Right ventricle myocardium inferior (tissue), 1 donor: ENCODE measurements around the gene XRN2. TPM values are rescaled to one million over a fixed set of nuclear protein-coding genes. Genes with fewer than 3 reads are reported as not detected.
"Not testable (repeated sequence)": the region's sequence is repeated elsewhere in the genome, so short reads cannot be mapped to it uniquely, and the experiment has no call there.

Source experiments
- ATAC-seq: fragments of 200-7000 bp; cut with Tn5 transposase; one replicate; pipeline ENCODE4 v1.9.1; 2020; ENCODE audit warnings: mild to moderate bottlenecking, moderate library complexity
- DNase-seq: peaks from one replicate; pipeline ENCODE4 v3.0.0; 2021; ENCODE audit errors: missing footprints
- intact Hi-C: fragments of 100-400 bp; cut with DNase I; formaldehyde crosslinking; loops from one replicate; pipeline ENCODE4 v1.11.0; 2022
- total RNA-seq: library from RNA; stranded (reverse); fragmentation: NEBNext Ultra II Directional; extraction: Animal tissue kit (Norgen Biotek cat#: 25700); gene quantifications from one replicate; pipeline ENCODE4 v1.2.1, GENCODE V29; 2021
- donor health status: DM: no; HTN: yes; CAD: no; lungs with severe emphysema.

Gene XRN2
- total RNA-seq, 1 donor from 2014 or later: 30.9 TPM

DNA sequence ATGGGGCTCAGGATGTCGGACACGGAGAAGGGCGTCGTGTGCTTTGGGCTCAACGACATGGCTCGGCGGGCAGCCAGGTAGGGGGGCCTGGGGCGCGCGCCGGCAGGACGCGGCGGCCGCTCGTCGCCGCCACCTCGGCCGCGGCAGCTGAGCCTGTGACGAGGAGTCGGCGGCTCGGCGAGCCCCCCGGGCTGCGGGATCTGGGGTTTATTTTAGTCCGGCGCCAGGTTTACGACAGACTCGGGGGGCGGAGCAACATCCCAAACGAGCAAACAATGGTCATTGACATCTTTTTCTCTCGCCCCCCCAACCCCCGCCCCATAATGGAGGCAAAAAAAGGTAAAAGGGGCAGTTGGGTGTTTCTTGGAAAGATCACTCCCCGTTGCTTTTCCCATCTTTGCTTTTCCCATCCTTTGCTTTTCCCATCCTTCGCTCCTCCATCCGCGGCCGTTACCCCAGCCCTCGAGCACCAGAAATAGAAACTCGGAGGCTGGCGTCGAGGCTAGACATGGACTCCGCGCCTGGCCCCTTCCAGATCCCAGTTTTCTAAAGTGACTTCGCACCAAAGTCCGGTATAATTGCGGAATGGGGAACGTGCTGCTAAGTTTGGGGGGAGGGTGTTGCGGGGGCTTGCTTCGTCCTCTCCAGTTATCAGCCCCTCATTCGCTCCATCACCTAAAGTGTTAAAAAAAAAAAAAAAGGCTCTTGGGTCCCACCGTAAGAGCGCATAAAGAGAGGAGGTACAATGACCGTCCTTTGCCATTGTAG, 94.4 kb downstream of the XRN2 start, which contains the start of gene NKX2-4:
Gene NKX2-4, minus strand, starts transcription at position 186 of the 768 bp plus-strand sequence. Its CDS starts 127 bp downstream, at position 59.
- ATAC-seq (no peak), DNase-seq (no peak)
- intact Hi-C loops: no loop called here

DNA sequence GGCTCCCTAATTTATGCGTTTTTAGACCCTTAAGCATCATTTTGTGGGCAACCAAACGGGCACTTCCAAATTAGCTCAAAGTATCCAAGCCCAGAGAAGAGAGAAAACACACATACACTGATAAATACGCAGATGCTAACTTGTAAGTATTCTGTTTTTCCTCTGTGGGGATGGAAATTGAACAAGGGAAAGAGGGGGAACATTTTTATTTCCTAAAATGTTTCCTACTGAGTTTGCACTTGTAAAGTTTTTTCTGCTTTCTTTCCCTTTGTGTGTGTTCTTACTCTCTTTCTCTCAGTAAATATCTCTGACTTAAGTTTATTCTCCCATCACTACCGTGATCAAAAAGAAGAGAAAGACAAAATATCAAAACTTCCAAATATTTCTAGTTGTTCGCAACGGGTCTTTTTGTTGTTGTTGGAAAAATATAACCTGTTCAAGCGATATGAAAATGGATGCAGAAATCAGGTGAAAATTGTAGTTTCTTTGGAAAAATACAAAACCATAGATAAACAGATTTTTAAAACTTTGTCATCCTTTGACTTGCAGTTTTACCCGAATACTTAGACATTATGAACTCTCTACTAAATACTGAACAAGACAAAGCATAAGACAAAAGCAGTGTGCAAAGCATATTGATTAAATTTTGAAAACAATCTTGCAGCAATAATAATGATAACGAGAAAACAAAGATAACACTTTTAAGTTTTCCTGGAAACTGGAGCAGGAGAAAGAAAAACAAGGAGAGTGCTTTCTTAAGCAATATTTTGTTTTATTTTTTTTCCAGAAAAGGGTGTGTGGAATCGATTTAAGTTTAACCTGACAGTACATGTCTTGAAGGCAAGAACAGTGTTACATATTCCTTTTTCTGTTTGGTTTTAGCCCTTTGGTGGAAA, 95.2 kb downstream of the XRN2 start:
- no peak for DNase-seq
- intact Hi-C loops: no loop called here
- no peak for ATAC-seq

DNA sequence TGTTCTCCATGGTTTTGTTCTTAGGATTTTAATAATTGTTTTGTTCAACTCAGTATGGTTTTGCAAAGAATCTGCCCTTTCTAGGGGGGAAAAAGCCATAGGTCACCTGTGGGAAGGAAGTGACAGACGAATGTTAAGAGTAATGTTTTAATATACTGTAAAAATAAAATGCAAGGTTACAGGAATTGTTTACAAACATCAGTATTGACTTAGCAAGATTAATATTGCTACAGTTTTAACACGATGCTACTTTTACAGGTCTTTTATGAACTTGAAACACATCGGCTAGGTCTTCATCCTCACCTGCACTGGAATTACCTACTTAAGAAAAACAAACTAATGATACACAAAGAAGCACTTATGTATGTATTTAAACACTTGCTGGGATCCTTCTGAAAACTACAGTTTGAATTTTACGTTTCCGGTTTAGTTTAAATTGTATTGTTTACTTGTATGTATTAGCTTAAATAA, 95.9 kb downstream of the XRN2 start:
- intact Hi-C loops: no loop called here
- DNase-seq (no peak), ATAC-seq (no peak)

DNA sequence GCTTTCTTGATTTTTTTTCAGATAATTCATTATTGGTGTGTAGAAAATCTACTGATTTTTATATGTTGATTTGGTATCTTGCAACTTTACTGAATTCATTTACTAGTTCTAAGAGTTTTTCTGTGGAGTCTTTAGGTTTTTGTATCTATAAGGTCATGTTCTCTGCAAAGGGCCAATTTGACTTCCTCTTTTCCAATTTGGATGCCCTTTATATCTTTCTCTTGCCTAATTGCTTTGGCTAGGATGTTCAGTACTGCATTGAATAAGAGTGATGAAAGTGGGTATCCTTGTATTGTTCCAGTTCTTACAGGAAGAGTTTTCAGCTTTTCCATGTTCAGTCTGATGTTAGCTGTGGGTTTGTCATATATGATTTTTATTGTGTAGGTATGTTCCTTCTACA, 108.6 kb downstream of the XRN2 start:
- no peak for DNase-seq
- intact Hi-C loops: no loop called here
- no peak for ATAC-seq

DNA sequence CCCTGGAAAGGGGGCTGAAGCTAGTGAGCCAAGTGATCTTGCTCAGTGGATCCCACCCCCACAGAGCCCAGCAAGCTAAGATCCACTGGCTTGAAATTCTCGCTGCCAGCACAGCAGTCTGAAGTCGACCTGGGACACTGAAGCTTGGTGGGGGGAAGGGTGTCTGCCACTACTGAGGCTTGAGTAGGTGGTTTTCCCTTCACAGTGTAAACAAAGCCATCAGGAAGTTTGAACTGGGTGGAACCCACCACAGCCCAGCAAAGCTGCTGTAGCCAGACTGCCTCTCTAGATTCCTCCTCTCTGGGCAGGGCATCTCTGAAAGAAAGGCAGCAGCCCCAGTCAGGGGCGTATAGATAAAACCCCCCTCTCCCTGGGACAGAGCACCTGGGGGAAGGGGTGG, 110.9 kb downstream of the XRN2 start:
- DNase-seq, ATAC-seq, intact Hi-C loops: not testable (repeated sequence)

DNA sequence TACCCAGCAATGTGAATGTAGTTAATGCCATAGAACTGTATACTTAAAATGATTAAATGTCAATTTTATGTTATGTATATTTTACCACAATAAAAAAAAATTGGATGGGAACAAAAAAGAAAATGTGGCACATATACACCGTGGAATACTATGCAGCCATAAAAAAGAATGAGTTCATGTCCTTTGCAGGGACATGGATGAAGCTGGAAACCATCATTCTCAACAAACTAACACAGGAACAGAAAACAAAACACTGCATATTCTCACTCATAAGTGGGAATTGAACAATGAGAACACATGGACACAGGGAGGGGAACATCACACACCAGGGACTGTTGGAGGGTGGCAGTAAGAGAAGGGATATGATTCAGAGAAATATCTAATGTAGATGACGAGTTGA, 116.0 kb downstream of the XRN2 start:
- intact Hi-C loops: not testable (repeated sequence)

DNA sequence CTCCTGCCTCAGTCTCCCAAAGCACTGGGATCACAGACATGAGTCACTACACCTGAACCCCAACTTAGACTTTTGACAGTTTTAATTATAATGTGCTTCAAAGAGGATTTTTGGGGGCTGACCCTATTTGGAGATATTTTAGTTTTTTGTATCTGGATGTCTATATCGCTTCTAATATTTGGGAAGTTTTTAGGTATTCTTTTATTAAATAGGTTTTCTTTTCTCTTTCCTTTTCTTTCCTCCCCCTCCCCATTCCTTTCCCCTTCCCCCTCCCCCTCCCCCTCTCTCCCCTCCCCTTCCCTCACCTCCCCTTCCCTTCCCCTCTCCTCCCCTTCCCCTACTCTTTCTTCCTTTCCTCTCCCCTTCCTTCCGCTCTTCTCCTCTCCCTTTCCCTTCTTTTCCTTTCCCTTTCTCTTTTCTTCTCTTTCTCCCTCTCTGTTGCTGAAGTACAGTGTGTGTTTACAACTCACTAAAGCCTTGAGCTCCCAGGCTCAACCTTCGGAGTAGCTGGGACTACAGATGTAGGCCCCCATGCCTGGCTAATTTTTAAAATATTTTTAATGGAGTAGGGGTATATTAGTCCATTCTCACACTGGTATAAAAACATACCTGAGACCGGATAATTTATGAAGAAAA, 118.6 kb downstream of the XRN2 start:
- DNase-seq (no peak), ATAC-seq (no peak)
- intact Hi-C loops: no loop called here

More for the DNA sequence above, 116.0 kb downstream of the XRN2 start:
- not testable (repeated sequence) for DNase-seq, ATAC-seq

DNA sequence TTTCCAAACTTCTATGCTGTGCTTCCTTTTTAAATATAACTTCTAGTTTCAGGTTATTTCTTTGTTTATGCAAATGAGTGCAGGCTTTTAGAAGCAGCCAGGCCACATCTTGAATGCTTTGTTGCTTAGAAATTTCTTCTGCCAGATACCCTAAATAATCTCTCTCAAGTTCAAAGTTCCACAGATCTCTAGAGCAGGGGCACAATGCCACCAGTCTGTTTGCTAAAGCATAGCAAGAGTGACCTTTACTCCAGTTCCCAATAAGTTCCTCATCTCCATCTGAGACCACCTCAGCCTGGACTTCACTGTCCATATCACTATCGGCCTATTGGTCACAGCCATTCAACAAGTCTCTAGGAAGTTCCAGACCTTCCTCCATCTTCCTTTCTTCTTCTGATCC, 120.6 kb downstream of the XRN2 start:
- DNase-seq, intact Hi-C loops, ATAC-seq: not testable (repeated sequence)

DNA sequence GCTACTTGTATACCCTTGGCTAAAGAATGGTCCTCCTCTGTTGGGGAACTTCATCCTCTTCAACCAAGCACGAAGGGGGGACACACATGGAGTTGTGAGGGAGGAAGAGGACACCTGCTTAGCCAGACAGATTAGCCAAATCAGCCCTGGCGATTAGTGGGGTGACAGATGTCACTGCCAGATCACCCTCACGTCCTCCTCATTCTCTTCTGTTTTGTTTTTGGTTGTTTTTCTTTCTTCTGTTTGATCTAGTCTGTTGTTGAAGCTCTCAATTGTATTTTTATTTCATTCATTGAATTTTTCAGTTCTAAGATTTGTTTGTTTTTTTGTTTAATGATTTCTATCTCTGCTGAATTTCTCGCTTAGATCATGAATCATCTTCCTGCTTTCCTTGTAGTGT, 121.7 kb downstream of the XRN2 start:
- ATAC-seq: no peak
- no peak for DNase-seq
- intact Hi-C loops: no loop called here

DNA sequence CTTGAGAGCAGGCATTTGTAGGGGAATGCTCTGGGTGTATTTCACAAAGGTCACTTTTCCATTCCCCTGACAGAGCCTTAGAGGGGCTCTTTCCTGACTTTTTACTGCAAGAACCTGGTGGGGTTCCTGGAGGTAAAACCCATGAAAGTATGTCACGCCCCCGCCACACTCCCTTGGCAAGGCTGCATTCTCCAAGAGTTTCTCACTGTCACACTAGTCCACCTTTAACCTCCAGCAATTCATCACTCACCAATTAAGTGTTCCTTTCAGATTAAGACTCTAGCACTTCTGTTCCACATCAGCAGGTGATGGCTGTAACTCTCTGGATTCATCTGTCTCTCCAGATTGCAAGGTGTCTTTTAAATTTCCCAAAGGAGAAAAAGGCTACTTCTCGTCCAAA, 126.9 kb downstream of the XRN2 start:
- intact Hi-C loops: no loop called here
- no peak for ATAC-seq
- DNase-seq: no peak

DNA sequence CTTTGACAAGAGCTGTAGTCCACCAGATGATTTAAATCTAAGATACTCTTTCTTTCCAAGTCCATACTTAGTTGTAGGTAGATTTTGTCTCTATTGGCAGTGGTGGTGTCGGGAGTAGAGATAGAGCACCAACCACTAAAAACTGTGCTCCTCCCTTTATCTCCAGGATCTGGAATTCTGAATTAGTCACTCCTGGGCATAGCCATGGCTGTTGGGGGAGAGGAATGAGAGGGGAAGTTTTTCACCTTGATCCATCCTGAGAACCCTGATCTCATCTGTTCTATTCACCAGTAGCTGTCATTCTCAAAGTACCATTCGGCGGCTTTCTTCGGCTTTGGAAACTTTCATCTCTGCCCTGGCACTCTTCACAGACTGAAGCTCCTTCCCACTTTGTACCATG, 129.8 kb downstream of the XRN2 start:
- ATAC-seq (no peak), DNase-seq (no peak)
- intact Hi-C loops: no loop called here

DNA sequence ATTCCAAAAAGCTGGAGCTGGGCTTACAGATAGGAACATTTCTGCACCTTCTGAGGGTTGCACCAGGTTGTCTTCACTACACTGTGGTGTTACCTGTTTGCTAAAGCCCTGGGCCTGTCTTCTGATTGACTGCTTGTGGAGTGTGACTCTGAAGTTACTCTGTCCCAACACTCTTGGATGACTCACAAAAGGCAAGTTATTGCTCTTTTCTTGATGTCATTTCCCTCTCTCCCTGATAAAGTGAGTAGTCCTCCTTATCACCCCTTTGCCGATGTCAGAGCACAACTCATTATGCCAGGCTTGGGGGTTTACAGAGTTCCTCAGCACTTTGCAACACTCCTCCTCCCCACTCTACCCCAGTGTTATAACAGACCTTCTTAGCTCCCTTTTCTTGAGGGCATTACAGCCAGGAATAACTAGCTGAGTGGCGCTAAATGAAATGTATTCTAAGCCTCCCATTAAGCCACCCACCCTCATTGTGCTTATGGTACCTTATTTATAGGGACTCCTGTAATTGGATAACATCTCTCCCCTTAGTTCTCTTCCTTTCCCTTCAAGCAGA, 130.3 kb downstream of the XRN2 start:
- DNase-seq: no peak
- ATAC-seq: no peak
- intact Hi-C loops: no loop called here

DNA sequence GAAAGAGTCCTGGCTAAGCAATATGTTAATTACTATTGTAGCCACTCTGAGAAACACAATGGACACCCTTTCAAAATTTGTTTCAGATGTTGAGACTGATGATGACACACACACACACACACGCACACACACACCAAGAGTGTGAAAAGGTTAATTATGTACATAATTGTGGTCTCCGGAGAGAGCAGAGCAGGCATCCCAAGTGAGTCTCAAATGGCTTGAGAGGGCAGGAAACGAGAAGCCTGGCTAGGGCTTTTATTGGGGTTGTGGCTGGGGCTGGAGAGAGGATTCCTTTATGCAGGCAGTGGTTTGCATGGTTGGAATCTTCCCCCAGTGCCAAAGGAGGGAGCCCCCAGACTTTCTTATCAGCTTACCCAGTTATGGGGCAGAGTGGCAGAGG, 132.4 kb downstream of the XRN2 start:
- ATAC-seq (no peak), DNase-seq (no peak)
- intact Hi-C loops: no loop called here

DNA sequence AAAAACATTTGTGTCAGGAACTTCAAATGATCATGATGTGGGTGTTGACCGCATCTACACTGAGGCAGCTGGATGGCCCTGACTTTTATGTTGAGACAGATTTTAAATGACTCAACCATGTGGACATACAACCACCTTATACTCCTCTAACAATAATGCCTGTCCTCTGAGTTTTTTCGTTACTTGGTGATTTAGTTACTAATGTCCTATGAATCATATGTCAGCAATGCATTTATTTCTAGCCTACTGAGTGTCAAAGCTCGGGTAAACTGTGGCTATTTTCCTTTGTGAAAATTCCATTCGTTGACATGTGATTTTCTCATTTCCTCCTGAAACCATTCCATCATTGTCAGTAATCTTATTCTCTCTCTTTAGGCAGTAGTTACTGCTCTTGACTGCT, 133.1 kb downstream of the XRN2 start:
- DNase-seq: no peak
- intact Hi-C loops: no loop called here
- no peak for ATAC-seq

DNA sequence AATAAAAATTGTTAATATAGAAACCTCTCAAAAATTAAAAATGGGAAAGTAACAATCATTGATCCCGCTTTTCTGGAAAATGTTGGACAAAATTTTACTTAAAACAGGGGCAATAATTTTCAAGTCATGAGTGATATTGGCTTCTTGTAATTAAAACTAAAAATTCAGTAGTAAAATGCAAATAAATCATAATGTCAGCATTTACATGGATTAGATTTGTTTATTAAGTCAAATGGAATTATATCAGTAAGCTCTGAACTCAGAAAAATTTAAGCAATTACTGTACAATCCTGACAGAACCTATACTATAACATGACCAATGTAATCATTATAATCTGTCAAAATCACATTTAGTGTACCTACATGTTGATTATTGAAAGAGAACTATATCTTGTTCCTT, 134.1 kb downstream of the XRN2 start:
- intact Hi-C loops: no loop called here
- DNase-seq (no peak), ATAC-seq (no peak)

DNA sequence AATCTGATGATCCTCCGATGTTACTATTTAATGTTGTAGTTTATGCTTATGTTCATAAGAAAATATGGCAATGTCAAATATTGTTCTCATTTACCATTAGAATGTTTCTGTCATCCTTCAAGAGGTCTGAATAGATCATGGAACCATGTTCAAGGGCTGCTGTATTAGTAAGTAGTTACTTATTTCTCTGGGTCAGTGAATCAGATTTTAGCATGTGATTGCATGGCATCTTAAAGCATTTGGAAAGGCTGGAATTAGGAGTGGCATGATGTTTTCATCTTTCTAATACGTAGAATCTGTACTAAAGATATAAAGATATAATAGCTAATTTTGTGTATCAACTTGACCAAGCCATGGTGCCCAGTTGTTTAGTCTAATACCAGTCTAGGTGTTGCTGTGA, 134.7 kb downstream of the XRN2 start:
- intact Hi-C loops: no loop called here
- ATAC-seq (no peak), DNase-seq (no peak)
